HG02840 (cell line): Measurements from ENCODE around the gene PTPRC.

Experiments
- ATAC-seq: cut with Tn5 transposase; IDR thresholded peaks from one replicate; pipeline ENCODE4 v1.9.1; 2021; ENCODE audit warnings: mild to moderate bottlenecking, moderate library complexity, moderate number of reproducible peaks; ENCODE audit not compliant: unreplicated experiment, low FRiP score

Gene PTPRC

GRCh38 chr1:198619375-198620140 is 19.3 kb upstream of the PTPRC start:
- ATAC-seq: no peak

DNA sequence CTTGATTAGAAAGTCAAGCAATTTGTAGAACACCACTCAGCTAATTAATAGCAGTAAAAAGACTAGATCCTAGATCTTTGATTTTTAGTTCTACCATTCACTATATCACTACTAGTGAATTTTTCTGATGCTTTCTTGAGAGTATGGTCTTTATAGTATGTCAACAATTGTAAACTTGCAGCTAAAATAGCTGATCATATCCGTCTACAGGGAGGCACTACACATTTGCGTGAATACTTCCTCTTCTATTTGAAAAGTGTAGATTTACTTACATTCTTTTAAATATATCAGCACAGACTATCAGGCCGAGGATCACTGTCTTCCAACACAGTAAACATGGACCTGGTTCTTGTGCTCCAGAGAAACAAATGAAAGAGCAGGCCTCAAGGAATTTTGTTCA is 18.6 kb upstream of the PTPRC start:
- ATAC-seq: no peak

GRCh38 chr1:198620951-198621824 is 17.7 kb upstream of the PTPRC start:
- peak; percentile 67 for ATAC-seq

GRCh38 chr1:198622001-198622400 is 16.8 kb upstream of the PTPRC start:
- no peak for ATAC-seq

DNA sequence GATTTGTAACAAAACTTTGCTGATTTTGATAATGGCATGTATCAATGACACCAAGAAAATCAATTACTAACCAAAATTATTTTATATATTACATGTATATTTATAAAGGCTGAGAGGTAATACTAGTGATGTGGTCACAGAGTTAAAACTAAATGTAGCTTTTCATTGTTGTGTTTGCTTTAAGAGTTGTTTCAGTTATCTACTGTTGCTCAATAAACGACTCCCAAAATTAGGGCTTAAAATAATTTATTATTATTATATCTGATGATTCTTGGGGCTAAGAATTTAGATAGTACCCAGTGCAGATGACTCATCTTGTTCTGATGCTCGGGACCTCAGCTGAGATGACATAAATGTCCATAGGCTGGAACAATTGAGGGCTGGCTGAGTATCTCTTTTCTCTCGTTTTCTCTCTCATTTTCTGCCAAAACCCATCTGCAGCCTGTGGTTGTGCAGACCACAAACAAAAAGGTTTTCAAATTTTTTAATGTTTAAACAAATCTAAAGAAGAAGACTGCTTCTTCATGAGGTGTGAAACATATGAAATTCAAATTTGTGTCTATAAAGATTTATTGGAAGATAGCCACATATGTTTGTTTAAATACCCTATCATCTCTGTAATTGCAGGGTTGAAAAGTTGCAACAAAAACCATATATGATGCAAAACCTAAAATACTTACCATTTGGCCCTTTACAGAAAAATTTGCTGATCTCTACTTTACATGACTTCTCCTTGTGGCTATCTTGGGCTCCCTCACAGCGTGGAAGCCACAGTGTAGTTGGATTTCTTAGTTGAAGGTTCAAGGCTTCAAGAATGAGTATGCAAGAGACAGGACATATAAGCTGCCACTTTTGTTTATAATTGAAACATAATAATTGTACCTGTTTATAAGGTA is 14.8 kb upstream of the PTPRC start:
- ATAC-seq: no peak

DNA sequence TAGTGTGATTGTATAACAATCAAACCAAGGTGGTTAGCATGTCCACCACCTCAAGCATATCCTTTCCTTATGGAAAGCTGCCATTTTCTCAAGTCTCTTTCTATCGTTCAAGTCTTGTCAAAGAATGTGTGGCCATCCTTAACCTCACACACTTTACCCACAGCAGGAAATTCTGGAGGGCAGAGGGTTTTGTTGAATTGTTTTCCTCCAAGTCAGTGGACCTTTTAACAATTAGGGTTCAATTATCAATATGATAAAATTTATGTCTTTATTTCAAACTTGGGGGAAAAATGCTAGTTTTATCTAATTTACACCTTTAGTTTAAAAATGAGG is 14.2 kb upstream of the PTPRC start:
- ATAC-seq: no peak

- no peak for ATAC-seq
These were observed 11.3 kb upstream of the PTPRC start for GRCh38 chr1:198627436-198628066.

DNA sequence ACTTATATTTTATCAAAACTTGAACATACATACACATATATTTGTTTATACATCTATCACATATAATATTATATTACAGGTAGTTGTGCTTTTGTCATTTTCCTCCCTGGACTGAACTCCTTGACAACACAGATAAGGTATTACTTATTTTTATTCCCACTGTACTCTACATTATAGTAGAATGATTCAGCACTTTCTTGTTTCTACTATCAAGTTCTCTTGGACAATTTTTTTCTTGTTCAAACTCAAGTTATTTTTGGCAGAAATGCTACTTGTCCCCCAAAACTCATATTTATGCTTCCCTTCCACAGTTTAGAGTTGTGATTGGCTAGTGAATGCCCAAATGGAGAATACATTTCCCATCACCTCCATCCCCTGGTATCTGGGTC is 10.8 kb upstream of the PTPRC start:
- ATAC-seq: no peak

DNA sequence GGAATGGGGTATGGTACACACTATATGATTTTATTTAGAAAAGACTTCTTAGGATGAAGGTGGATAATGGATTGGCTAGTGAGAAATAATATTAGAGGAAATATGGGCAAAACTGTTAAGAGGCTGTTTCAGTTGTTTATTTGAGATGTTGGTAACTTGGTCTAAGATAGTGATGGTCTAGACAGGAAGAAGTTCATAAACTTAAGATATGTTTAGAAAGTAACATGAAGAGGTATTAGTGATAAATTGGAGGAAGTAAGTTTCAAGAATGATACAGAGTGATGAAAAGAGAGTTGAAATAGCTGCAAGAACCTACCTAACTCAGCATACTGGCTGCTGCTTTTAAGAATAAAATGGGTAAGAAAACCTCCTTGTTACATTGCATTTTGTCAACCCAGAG is 9.2 kb upstream of the PTPRC start:
- ATAC-seq: no peak

GRCh38 chr1:198630863-198631262 is 8.0 kb upstream of the PTPRC start:
- no peak for ATAC-seq

- ATAC-seq: no peak
These were observed 7.5 kb upstream of the PTPRC start for GRCh38 chr1:198631292-198631691.

DNA sequence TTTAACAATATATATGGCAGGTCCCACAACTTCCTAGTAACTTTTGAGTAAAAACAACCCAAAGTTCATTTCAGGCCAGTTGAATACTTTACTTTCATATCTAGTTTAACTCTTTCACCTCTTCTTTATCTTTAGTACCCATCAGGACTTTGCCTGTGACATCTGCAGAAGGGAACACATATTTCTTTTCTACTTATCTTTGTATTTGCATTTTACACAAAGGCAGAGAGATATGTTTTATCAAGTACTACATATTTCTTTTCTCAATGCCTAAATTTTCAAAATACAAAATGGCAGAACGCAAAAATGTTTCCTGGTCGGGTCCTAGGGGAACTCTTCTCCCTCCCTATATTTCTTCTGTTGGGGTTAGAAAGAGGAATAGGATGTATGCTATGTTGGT is 6.8 kb upstream of the PTPRC start:
- no peak for ATAC-seq

DNA sequence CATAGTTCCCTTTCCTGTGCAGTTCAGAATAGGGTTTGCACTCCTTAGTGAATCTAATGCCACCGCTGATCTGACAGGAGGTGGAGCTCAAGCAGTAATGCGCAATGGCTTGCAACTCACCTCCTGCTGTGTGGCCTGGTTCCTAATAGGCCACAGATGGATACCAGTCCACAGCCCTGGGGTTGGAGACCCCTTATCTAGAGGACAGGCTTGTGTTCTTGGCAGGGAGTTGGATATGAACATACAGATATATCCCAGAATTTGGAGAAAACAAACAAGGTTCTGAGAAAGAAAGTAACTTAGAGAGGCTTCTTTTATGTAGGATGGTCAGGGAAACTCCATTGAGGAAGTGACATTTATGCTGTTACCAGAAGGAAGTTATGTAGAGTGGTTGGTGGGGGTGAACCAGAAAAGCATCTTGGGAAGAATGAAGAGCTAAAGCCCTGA is 5.1 kb upstream of the PTPRC start:
- ATAC-seq: no peak

DNA sequence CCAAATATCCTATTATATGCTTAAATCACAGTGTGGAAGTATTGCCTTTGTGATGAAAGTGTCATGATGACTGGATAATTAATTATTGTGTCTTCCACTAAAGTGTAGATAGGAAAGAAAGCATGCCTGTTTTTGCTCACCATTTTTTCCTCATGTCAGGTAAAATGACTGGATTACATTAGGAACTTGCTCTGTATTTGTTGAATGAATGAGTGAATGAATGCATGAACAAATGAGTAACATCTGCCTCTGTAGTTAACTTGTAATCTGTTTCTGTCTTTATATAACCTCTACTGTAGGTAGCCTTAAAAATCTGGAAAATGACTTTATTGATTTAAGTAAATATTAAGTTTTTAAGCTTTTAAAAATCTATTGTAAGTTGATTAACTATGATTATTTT is 2.9 kb upstream of the PTPRC start:
- no peak for ATAC-seq

DNA sequence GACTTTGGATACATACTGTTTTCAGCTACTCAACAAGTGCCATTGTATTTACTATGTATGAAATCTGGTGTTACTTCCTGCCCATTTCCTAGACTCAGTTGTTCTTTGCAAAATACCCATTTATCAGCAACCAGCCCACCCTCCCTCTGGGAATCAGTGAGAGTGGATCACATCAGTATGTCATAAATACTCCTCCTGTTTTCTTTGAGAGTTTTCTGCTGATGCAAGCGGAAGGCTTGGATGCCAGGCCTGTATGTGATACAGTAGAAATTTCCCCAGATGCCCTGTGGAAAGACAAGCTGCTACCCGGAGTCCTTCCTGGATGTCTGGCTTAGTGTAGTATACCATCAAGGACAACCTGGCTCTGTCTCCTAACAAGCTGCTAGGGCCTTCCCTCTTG is 2.4 kb upstream of the PTPRC start:
- no peak for ATAC-seq

DNA sequence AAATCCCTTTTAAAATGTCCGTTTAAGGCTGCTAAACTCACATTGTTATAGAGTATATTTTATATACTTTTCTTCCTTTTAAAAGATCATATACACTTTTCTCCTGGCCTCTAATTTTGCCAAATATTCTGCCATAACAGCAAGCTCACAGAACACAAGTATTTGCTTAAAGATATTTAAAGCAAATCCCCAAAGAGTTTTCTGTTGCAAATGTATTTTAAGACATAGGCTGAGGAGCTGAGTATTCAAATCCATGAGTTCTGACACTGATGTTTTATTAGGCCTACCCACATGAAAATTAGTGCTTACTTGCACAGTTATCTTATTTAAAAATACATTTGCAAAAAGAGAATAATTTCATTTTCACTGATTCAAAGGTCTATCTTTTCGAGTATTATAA is 1.7 kb upstream of the PTPRC start:
- no peak for ATAC-seq

GRCh38 chr1:198637916-198638437 is 863 bp upstream of the PTPRC start:
- no peak for ATAC-seq

- ATAC-seq: no peak
These were observed 399 bp upstream of the PTPRC start for GRCh38 chr1:198638441-198638840.

- no peak for ATAC-seq
These were observed 867 bp downstream of the PTPRC start for GRCh38 chr1:198639671-198640143.

- no peak for ATAC-seq
These were observed 1.3 kb downstream of the PTPRC start for GRCh38 chr1:198640174-198640573.
